Measurements from ENCODE around the gene PLXNB2. TPM values are rescaled to one million over a fixed set of nuclear protein-coding genes. Genes with fewer than 3 reads are reported as not detected.

PLXNB2 gene
- polyA plus RNA-seq, 1 experiment: 68.0 TPM

GRCh38 chr22:50313600-50313999 is 6.2 kb upstream of the PLXNB2 start:
- DNase-seq (ENCODE audit: low read depth, low spot score): no peak
- CTCF ChIA-PET: no interaction called here
- Histone ChIP-seq H3K27me3 (ENCODE audit: control insufficient read depth, insufficient read depth, low read length) (peaks cover 2% of the 10 kb centered on the region), H3K27ac (ENCODE audit: low read depth, low read length) (no peak overlapping the region), H3K4me3 (ENCODE audit: low read depth, low read length) (no peak overlapping the region), H3K9me3 (ENCODE audit: control insufficient read depth, insufficient read depth, low read length) (no peaks in the 10 kb centered on the region; the same call in 1 of the 2 replicates)
- POLR2A ChIA-PET: interaction anchor here (0.9 kb wide), 1 partner anchor 63 kb away, joined by 3 read pairs; the partner anchor contains the start of gene HDAC10
- TF ChIP-seq CTCF (IDR thresholded peaks at IDR 0.05; ENCODE audit: low read depth, low read length): no peak

GRCh38 chr22:50313021-50313420 is 5.6 kb upstream of the PLXNB2 start:
- Histone ChIP-seq H3K27me3 (ENCODE audit: control insufficient read depth, insufficient read depth, low read length) (peaks cover 2% of the 10 kb centered on the region), H3K9me3 (ENCODE audit: control insufficient read depth, insufficient read depth, low read length) (no peaks in the 10 kb centered on the region; the same call in 1 of the 2 replicates), H3K27ac (ENCODE audit: low read depth, low read length) (no peak overlapping the region), H3K4me3 (ENCODE audit: low read depth, low read length) (no peak overlapping the region)
- POLR2A ChIA-PET: interaction anchor here (0.9 kb wide), 1 partner anchor 62 kb away, joined by 3 read pairs; the partner anchor contains the start of gene HDAC10
- TF ChIP-seq CTCF (IDR thresholded peaks at IDR 0.05; ENCODE audit: low read depth, low read length): no peak
- DNase-seq (ENCODE audit: low read depth, low spot score): no peak
- CTCF ChIA-PET: no interaction called here

DNA sequence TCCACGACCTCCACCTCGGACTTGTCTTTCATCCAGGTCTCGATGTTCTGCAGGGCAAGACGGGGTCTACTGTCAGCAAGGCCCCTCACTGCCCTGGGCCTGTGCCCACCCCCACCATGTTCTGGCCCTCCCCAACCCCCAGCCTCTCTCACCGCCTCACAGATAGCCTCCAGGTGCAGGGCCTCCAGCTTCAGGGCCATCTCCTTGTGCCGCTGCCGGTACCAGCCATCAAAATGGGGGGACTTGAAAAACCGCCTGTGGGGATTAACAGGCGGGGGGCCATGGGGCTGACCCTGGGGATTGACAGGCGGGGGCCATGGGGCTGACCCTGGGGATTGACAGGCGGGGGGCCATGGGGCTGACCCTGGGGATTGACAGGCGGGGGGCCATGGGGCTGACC is 4.9 kb upstream of the PLXNB2 start:
- no peak for DNase-seq (ENCODE audit: low read depth, low spot score)
- Histone ChIP-seq H3K27me3 (ENCODE audit: control insufficient read depth, insufficient read depth, low read length) (peaks cover 2% of the 10 kb centered on the region), H3K27ac (ENCODE audit: low read depth, low read length) (no peak overlapping the region), H3K9me3 (ENCODE audit: control insufficient read depth, insufficient read depth, low read length) (no peaks in the 10 kb centered on the region; the same call in 1 of the 2 replicates), H3K4me3 (ENCODE audit: low read depth, low read length) (no peak overlapping the region)
- no peak for TF ChIP-seq CTCF (IDR thresholded peaks at IDR 0.05; ENCODE audit: low read depth, low read length)
- ChIA-PET CTCF (no interaction called here), POLR2A (no interaction called here)

DNA sequence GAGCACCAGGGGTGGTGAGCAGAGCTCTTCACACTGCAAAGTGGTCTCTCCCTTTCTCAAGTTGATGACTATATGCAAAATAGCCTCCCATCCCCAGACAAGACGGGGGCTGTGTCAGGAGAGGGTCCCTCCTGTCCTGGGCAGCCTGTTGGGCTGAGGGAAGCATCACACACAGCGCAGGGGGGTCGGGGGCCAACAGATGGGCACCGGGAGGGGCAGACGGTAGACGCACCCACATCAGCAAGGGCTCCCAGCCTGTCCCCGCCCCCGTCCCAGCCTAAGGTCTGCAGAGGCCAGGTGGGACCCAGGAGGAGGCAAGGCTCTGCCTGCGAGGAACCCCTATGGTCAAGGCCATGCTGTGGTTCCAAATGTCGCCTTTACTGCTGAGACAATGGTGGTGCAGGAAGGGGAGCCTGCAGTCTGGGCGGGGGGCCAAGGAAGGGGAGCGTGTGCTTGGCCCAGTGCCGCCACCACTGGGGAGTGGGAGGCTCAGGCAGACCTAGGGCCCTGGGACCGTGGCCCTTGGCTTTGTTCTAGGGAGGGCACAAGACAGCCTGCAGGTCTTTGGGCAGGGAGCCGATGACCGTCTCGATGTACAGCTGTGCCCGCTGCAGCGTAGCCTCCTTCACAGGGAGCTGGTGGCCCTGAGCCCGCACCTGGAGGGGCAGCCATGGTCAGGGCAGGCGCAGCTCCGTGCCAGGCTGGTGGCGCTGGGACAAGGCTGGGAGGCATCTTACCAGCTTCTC is 4.3 kb upstream of the PLXNB2 start:
- H3K27ac ChIP-seq (ENCODE audit: low read depth, low read length): no peak overlapping the region
- H3K9me3 ChIP-seq (ENCODE audit: control insufficient read depth, insufficient read depth, low read length): peaks cover under 1% of the 10 kb centered on the region; the same call in 1 of the 2 replicates
- no peak for DNase-seq (ENCODE audit: low read depth, low spot score)
- H3K27me3 ChIP-seq (ENCODE audit: control insufficient read depth, insufficient read depth, low read length): peaks cover 2% of the 10 kb centered on the region
- TF ChIP-seq CTCF (IDR thresholded peaks at IDR 0.05; ENCODE audit: low read depth, low read length): no peak
- CTCF ChIA-PET: no interaction called here
- POLR2A ChIA-PET: no interaction called here
- no peak overlapping the region for H3K4me3 ChIP-seq (ENCODE audit: low read depth, low read length)

DNA sequence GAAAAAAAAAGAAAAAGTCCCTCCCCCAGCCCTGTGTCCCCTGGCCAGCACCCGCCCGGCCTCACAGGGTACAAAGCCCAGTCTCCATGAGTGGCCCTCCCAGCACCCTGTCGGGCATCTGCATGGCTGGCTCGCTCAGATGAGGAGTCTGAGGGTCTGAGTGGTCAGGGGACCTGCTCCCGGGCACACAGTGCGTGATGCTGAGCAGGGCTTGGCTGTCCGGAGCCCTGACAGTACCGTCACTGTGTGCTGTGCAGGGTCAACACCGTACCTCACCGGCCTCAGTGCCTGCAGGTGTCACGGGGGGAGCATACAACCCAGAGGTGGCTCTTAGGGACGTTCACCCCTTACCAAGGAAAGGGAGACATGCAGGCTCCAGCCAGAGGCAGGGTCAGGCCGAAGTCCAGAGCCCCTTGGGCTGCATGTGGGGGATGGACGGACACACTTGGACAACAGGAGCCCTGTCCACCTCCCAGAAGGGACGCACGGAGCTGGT is 3.6 kb upstream of the PLXNB2 start:
- no peak for TF ChIP-seq CTCF (IDR thresholded peaks at IDR 0.05; ENCODE audit: low read depth, low read length)
- Histone ChIP-seq H3K9me3 (ENCODE audit: control insufficient read depth, insufficient read depth, low read length) (peaks cover 3% of the 10 kb centered on the region; the same call in 1 of the 2 replicates), H3K4me3 (ENCODE audit: low read depth, low read length) (no peak overlapping the region), H3K27me3 (ENCODE audit: control insufficient read depth, insufficient read depth, low read length) (peaks cover 2% of the 10 kb centered on the region), H3K27ac (ENCODE audit: low read depth, low read length) (no peak overlapping the region)
- CTCF ChIA-PET: no interaction called here
- DNase-seq (ENCODE audit: low read depth, low spot score): no peak
- POLR2A ChIA-PET: no interaction called here

Measured in AG04450 (cell line).